Esophagus squamous epithelium (tissue), 5 donors: ENCODE data around the gene HIBADH. TPM values are rescaled to one million over a fixed set of nuclear protein-coding genes. Genes with fewer than 3 reads are reported as not detected.

ENCODE experiments used
- DNase-seq: peaks from one replicate; lab custom pipeline; 2025; lab: John Stamatoyannopoulos, UW
- H3K27ac ChIP-seq, 4 donors: fragments of 200-600 bp; sonication (generic); one replicate each; pipeline ENCODE4 v1.5.1; 2016 to 2019; ENCODE audit warnings: mild to moderate bottlenecking in 1 of 4
- H3K27me3 ChIP-seq, 4 donors: fragments of 200-600 bp; sonication (generic); 1 replicate in 3 of 4; 2 replicates in 1 of 4; pipeline versions ENCODE4 v1.5.1 to v1.6.0; 2017 to 2021; ENCODE audit warnings: antibody characterized with exemption in 1 of 4
- H3K36me3 ChIP-seq, 3 donors: fragments of 200-600 bp; sonication (generic); one replicate each; pipeline ENCODE4 v1.5.1; 2016 to 2019
- H3K4me1 ChIP-seq, 3 donors: fragments of 200-600 bp; sonication (generic); one replicate each; pipeline ENCODE4 v1.5.1; 2017 to 2019
- H3K4me3 ChIP-seq, 4 donors: fragments of 200-600 bp; sonication (generic); 1 replicate in 3 of 4; 2 replicates in 1 of 4; pipeline ENCODE4 v1.5.1; 2016 to 2019; ENCODE audit warnings: mild to moderate bottlenecking in 2 of 4, moderate library complexity in 1 of 4
- H3K9me3 ChIP-seq, 3 donors: fragments of 200-600 bp; sonication (generic); one replicate each; pipeline ENCODE4 v1.5.1; 2016 to 2019
- POLR2A ChIP-seq, 4 donors: fragments of 450-650 bp; IDR thresholded peaks; one replicate each; pipeline ENCODE4 v1.6.1; 2017; ENCODE audit warnings: antibody characterized with exemption in 4 of 4, mild to moderate bottlenecking in 4 of 4, moderate library complexity in 3 of 4
- WGBS, 2 donors: methylation state at CpG; one replicate each; pipeline ENCODE4 v1.1.5; 2018; 5-methylcytosine and 5-hydroxymethylcytosine counted together
- intact Hi-C: fragments of 100-400 bp; cut with DNase I; formaldehyde crosslinking; loops from one replicate; pipeline ENCODE4 v1.15.0; 2022
- total RNA-seq, 4 donors: library from RNA; depleted of rRNA; stranded (reverse); fragments of >200 nt; gene quantifications; one replicate each; pipeline ENCODE4 v1.1.0, GENCODE V29; 2016
- TF ChIP-seq, protein P1 (sequence below), 6 experiments: fragments of 450-650 bp in 4 of 6; fragments of 200-600 bp in 2 of 6; sonication (generic) in 2 of 6; IDR thresholded peaks; one replicate each; pipeline ENCODE4 v1.5.1; 2016 to 2019; ENCODE audit warnings: antibody characterized with exemption in 6 of 6, mild to moderate bottlenecking in 4 of 6, moderate library complexity in 4 of 6
- donor health status: DM: yes; HTN: yes; CAD: no.

Gene HIBADH
- total RNA-seq, 4 donors from 2014 or later: 8.0 to 22.1 (median 14.8) TPM

DNA sequence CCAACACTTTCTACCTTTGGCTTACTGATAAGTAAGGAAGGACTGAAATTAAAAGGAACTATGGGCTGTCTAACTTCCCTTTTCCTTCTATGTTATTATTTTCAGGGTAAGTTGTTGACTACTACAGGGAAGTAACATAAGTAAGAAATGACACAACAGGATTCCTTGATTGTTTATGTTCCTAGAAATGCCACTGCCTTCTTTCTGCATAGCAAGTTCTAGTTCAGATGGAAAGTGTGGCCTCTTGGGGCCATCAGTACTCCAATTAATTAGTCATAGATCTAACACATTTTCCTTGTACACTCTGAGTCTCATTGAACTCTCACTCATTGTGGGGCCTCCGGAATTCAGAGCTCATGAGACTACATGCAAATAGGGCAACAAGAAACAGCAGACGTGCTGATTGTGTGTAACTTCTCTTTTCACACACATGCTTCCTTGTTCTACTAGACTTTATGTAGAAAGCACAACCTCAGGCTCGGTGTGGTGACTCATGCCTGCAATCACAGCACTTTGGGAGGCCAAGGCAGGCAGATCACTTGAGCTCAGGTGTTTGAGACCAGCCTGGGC lies 35.3 kb upstream of the HIBADH start:
- WGBS, 2 donors: 36 to 40% methylated on average over 3 of the region's 3 CpGs
- peaks cover 0 to 6% (median 0%) of the 10 kb centered on the region in 4 donors for H3K27me3 ChIP-seq
- no peaks in the 10 kb centered on the region for H3K4me1 ChIP-seq
- intact Hi-C loops: no loop called here
- no peaks in the 10 kb centered on the region for H3K9me3 ChIP-seq
- peak overlapping the region in 2 of 4 donors; percentile 4 to 29 for H3K27ac ChIP-seq
- TF ChIP-seq, protein P1, sequence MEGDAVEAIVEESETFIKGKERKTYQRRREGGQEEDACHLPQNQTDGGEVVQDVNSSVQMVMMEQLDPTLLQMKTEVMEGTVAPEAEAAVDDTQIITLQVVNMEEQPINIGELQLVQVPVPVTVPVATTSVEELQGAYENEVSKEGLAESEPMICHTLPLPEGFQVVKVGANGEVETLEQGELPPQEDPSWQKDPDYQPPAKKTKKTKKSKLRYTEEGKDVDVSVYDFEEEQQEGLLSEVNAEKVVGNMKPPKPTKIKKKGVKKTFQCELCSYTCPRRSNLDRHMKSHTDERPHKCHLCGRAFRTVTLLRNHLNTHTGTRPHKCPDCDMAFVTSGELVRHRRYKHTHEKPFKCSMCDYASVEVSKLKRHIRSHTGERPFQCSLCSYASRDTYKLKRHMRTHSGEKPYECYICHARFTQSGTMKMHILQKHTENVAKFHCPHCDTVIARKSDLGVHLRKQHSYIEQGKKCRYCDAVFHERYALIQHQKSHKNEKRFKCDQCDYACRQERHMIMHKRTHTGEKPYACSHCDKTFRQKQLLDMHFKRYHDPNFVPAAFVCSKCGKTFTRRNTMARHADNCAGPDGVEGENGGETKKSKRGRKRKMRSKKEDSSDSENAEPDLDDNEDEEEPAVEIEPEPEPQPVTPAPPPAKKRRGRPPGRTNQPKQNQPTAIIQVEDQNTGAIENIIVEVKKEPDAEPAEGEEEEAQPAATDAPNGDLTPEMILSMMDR (IDR thresholded peaks at IDR 0.05): no peak
- TF ChIP-seq POLR2A (IDR thresholded peaks at IDR 0.05): no peak
- no peaks in the 10 kb centered on the region for H3K36me3 ChIP-seq
- H3K4me3 ChIP-seq: no peak overlapping the region
- peak; percentile 13 for DNase-seq

DNA sequence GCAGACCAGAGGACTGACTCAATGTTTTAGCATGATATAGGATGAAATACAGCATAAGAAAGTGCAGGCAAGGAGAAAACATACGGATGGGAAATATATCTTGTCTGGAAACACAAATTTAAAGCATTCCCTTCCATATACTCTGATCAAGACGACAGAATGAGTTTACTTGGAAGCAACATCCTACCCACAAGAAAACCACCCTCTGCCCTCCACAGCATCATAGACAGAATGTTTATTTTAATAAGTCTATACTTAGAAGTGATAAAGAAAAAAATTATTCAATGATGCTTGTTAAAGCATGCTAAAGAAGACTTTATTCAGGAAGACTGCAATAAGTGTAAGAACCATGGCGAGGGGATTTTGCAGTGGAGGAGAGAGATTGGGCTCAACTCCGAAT lies 32.4 kb upstream of the HIBADH start:
- TF ChIP-seq POLR2A (IDR thresholded peaks at IDR 0.05): no peak
- TF ChIP-seq, protein P1 (IDR thresholded peaks at IDR 0.05): no peak
- Histone ChIP-seq H3K27ac (no peak overlapping the region), H3K4me1 (no peaks in the 10 kb centered on the region), H3K9me3 (no peaks in the 10 kb centered on the region), H3K36me3 (no peaks in the 10 kb centered on the region), H3K4me3 (no peak overlapping the region), H3K27me3 (no peaks in the 10 kb centered on the region)
- WGBS, 2 donors: 78 to 86% methylated on average over 4 of the region's 4 CpGs
- DNase-seq: no peak
- intact Hi-C loops: no loop called here

DNA sequence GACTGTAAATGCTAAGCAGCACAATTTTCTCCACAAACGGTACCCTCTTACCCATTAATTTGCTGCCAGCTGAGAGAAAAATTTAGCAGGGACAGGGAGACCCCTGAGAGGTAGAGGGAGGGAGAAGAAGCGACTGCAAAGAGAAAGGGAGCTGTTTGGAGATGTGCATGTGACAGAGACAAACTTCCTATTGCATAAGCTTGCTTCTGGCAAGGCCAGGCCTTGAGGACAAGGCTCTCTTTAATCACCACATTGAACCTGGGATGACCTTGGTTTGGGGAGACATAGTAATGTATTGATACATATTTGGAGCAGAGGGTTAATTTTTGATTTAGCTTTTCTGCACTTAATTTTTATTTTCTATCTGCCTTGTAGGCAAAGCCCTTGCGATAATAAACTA lies 31.1 kb upstream of the HIBADH start:
- intact Hi-C loops: no loop called here
- DNase-seq: no peak

DNA sequence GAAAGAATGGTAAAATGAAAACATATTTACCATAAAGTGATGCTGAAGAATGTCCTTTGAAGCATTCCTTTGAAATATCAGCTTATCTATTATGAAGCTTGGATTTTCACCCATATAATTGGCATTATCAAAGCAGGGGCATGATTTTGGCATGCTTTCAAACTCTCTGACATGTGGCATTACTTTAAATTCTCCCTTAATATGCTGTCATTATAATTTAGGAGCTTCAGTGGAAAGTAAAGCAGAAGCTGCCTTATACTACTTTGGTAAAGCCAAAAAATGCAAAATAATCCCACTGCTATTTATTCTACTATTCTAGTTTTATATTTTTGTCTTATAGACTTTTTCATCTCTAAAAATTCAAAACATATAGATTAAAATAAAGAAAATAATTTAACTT lies 28.0 kb upstream of the HIBADH start:
- no peak for DNase-seq
- no peaks in the 10 kb centered on the region for H3K36me3 ChIP-seq
- no peak overlapping the region for H3K27ac ChIP-seq
- TF ChIP-seq, protein P1 (IDR thresholded peaks at IDR 0.05): no peak
- no peak for TF ChIP-seq POLR2A (IDR thresholded peaks at IDR 0.05)
- no peaks in the 10 kb centered on the region for H3K4me1 ChIP-seq
- intact Hi-C loops: no loop called here
- H3K9me3 ChIP-seq: no peaks in the 10 kb centered on the region
- no peaks in the 10 kb centered on the region for H3K27me3 ChIP-seq
- H3K4me3 ChIP-seq: no peak overlapping the region

More for the DNA sequence above, 31.1 kb upstream of the HIBADH start:
- Histone ChIP-seq H3K36me3 (no peaks in the 10 kb centered on the region), H3K27me3 (no peaks in the 10 kb centered on the region), H3K9me3 (no peaks in the 10 kb centered on the region), H3K27ac (no peak overlapping the region), H3K4me1 (no peaks in the 10 kb centered on the region), H3K4me3 (no peak overlapping the region)
- no peak for TF ChIP-seq POLR2A (IDR thresholded peaks at IDR 0.05)
- TF ChIP-seq, protein P1 (IDR thresholded peaks at IDR 0.05): no peak
- WGBS, 2 donors: 60 to 64% methylated on average over 3 of the region's 3 CpGs

DNA sequence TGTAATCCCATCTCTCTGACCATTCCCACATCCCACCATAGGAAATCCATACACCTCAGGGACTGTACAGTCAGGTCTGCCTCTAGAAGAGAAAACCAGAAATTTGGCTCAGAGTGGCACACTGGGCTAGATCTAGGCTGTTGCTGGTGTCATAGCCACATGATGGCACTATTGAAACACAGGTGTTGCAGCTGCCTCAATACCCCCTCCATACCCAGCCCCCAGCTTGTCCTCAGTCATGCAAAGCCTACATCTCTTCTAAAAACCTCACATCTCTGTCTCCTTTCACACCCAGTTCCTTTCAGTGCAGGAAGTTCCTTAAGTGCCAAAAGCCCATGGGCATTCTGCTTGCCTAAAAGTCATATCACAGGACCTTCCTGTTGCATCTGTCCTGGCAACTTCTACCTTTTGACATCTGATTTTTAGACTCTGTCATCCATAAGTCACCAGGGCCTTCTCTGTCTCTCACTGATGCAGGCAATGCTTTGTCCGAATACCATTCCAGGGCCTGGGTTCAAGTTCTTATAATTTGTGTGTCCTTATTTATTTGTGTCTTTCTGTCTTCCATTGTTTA lies 27.0 kb upstream of the HIBADH start:
- no peaks in the 10 kb centered on the region for H3K27me3 ChIP-seq
- DNase-seq: no peak
- intact Hi-C loops: no loop called here

More for the DNA sequence above, 27.0 kb upstream of the HIBADH start:
- Histone ChIP-seq H3K9me3 (no peaks in the 10 kb centered on the region), H3K36me3 (no peaks in the 10 kb centered on the region), H3K4me1 (no peaks in the 10 kb centered on the region), H3K27ac (no peak overlapping the region), H3K4me3 (no peak overlapping the region)
- 89 to 92% methylated on average over 1 of the region's 1 CpG for WGBS, 2 donors
- TF ChIP-seq, protein P1 (IDR thresholded peaks at IDR 0.05): peak in 1 of 6 experiments; percentile 33
- TF ChIP-seq POLR2A (IDR thresholded peaks at IDR 0.05): no peak
